ENCODE measurements around the gene FANCC. TPM values are rescaled to one million over a fixed set of nuclear protein-coding genes. Genes with fewer than 3 reads are reported as not detected.

FANCC gene
- polyA plus RNA-seq, 1 of the 3 experiments (the other 2 are of a cell fraction): 3.5 TPM

GRCh38 chr9:95128177-95128524 lies 189.4 kb downstream of the FANCC start:
- no peak overlapping the region for H2AFZ ChIP-seq (ENCODE audit: low read depth)
- no peaks in the 10 kb centered on the region for H3K36me3 ChIP-seq (replicated peaks in 1 of 2; ENCODE audit: control insufficient read depth in 1 of 2, insufficient read depth in 2 of 2, low read length in 1 of 2)
- CTCF ChIA-PET: interaction anchor here (0.5 to 12.5 kb wide), 75 partner anchors 11 to 504 kb away, joined by 3 to 229 read pairs (median 4); no protein-coding TSS in a partner anchor
- no peaks in the 10 kb centered on the region for H3K79me2 ChIP-seq (ENCODE audit: insufficient read depth)
- H3F3A ChIP-seq (replicated peaks; ENCODE audit: insufficient read depth): peaks cover 7% of the 10 kb centered on the region
- peak overlapping the region in 1 of 2 experiments; percentile 69; a peak in 2 of 4 replicates for H3K27ac ChIP-seq (ENCODE audit: low read depth in 2 of 2, low read length in 1 of 2)
- H3K9me3 ChIP-seq: no peaks in the 10 kb centered on the region
- H3K4me2 ChIP-seq: no peak overlapping the region
- H3K4me1 ChIP-seq (ENCODE audit: control insufficient read depth in 1 of 2, insufficient read depth in 2 of 2, low read depth in 1 of 2, low read length in 1 of 2): peaks cover under 1 to 80% of the 10 kb centered on the region in 2 experiments; a peak in 3 of 4 replicates
- no peak for DNase-seq
- no peak overlapping the region for H3K4me3 ChIP-seq (ENCODE audit: low read depth in 2 of 2, low read length in 1 of 2)
- H3K27me3 ChIP-seq (ENCODE audit: insufficient read depth): no peaks in the 10 kb centered on the region
- POLR2A ChIA-PET: interaction anchor here (0.6 to 1.0 kb wide), 4 partner anchors 24 to 347 kb away, joined by 3 to 4 read pairs (median 3); no protein-coding TSS in a partner anchor
- no peaks in the 10 kb centered on the region for H3K9me2 ChIP-seq
- WGBS (ENCODE audit: low lambda C conversion rate): 53% methylated on average over 4 of the region's 4 CpGs
- no peak for TF ChIP-seq MEF2A (IDR thresholded peaks at IDR 0.05; ENCODE audit: borderline replicate concordance, low read depth)
- peak in 1 of 2 experiments; percentile 21; a peak in 1 of 4 replicates for TF ChIP-seq EP300 (IDR thresholded peaks at IDR 0.05; ENCODE audit: borderline replicate concordance in 1 of 2, low read depth in 1 of 2, low read length in 1 of 2)
- TF ChIP-seq SIN3A (IDR thresholded peaks at IDR 0.05; ENCODE audit: borderline replicate concordance, low read depth, low read length): no peak
- peak; percentile 37; the same call in 1 of the 2 replicates for TF ChIP-seq GATA2 (CRISPR knock-in tag; IDR thresholded peaks at IDR 0.05)
- no peak for TF ChIP-seq CHD2 (IDR thresholded peaks at IDR 0.05; ENCODE audit: low read length, partially characterized antibody)
- no peaks in the 10 kb centered on the region for H4K20me1 ChIP-seq (ENCODE audit: insufficient read depth)
- H3K9ac ChIP-seq: no peak overlapping the region

GRCh38 chr9:95127249-95128176 lies 190.0 kb downstream of the FANCC start:
- Histone ChIP-seq H3K9me3 (no peaks in the 10 kb centered on the region), H3K9me2 (no peaks in the 10 kb centered on the region), H3K27me3 (ENCODE audit: insufficient read depth) (no peaks in the 10 kb centered on the region), H3F3A (replicated peaks; ENCODE audit: insufficient read depth) (peaks cover 7% of the 10 kb centered on the region), H3K9ac (no peak overlapping the region), H3K36me3 (replicated peaks in 1 of 2; ENCODE audit: control insufficient read depth in 1 of 2, insufficient read depth in 2 of 2, low read length in 1 of 2) (no peaks in the 10 kb centered on the region), H3K4me2 (peak overlapping the region; percentile 41; the same call in 1 of the 2 replicates), H2AFZ (ENCODE audit: low read depth) (0 out of 2 replicates have a peak overlapping the region, but pooled peaks have one; percentile 20), H4K20me1 (ENCODE audit: insufficient read depth) (no peaks in the 10 kb centered on the region), H3K79me2 (ENCODE audit: insufficient read depth) (no peaks in the 10 kb centered on the region), H3K27ac (ENCODE audit: low read depth in 2 of 2, low read length in 1 of 2) (peak overlapping the region in 1 of 2 experiments; percentile 69; a peak in 1 of 4 replicates), H3K4me1 (ENCODE audit: control insufficient read depth in 1 of 2, insufficient read depth in 2 of 2, low read depth in 1 of 2, low read length in 1 of 2) (peaks cover 0 to 74% of the 10 kb centered on the region in 2 experiments; a peak in 2 of 4 replicates), H3K4me3 (ENCODE audit: low read depth in 2 of 2, low read length in 1 of 2) (peak overlapping the region in 1 of 2 experiments; percentile 47; a peak in 1 of 4 replicates)
- ChIA-PET CTCF (interaction anchor here (0.5 to 12.5 kb wide), 86 partner anchors 10 to 504 kb away, joined by 3 to 229 read pairs (median 4); no protein-coding TSS in a partner anchor), POLR2A (interaction anchor here (0.6 to 1.4 kb wide), 5 partner anchors 24 to 446 kb away, joined by 3 to 4 read pairs (median 3); no protein-coding TSS in a partner anchor)
- peak; percentile 84 for TF ChIP-seq SMC3 (IDR thresholded peaks at IDR 0.05; ENCODE audit: low read depth, low read length)
- peak; percentile 88 for TF ChIP-seq RAD21 (IDR thresholded peaks at IDR 0.05; ENCODE audit: low read length)
- no peak for TF ChIP-seq YY1 (IDR thresholded peaks at IDR 0.05; ENCODE audit: low read depth)
- TF ChIP-seq MEF2A (IDR thresholded peaks at IDR 0.05; ENCODE audit: borderline replicate concordance, low read depth): no peak
- 0 out of 2 replicates have a peak, but pooled peaks have one; percentile 59 for TF ChIP-seq SIN3A (IDR thresholded peaks at IDR 0.05; ENCODE audit: borderline replicate concordance, low read depth, low read length)
- peak; percentile 46 for TF ChIP-seq CHD2 (IDR thresholded peaks at IDR 0.05; ENCODE audit: low read length, partially characterized antibody)
- no peak for TF ChIP-seq NFIC (IDR thresholded peaks at IDR 0.05; ENCODE audit: borderline replicate concordance)
- TF ChIP-seq JUND (IDR thresholded peaks at IDR 0.05): no peak
- TF ChIP-seq USF1 (IDR thresholded peaks at IDR 0.05; ENCODE audit: borderline replicate concordance, low read depth): no peak
- peak; percentile 98 for TF ChIP-seq CTCF (IDR thresholded peaks at IDR 0.05)
- no peak for TF ChIP-seq ELF1 (IDR thresholded peaks at IDR 0.05)
- no peak for TF ChIP-seq ZBTB33 (IDR thresholded peaks at IDR 0.05; ENCODE audit: borderline replicate concordance, low read depth)
- peak; percentile 53; the same call in 1 of the 2 replicates for TF ChIP-seq RCOR1 (IDR thresholded peaks at IDR 0.05; ENCODE audit: low read length)
- 36% methylated on average over 27 of the region's 35 CpGs for WGBS (ENCODE audit: low lambda C conversion rate)
- peak; percentile 84 for DNase-seq
